A673 (cell line): Measurements from ENCODE around the gene PTHLH.

Experiments
- CTCF ChIP-seq: fragments of 300-800, 200-600 bp; sonication (generic); conservative IDR thresholded peaks from 2 replicates; pipeline ENCODE4 v1.5.1; 2017; ENCODE audit warnings: low read depth, mild to moderate bottlenecking, antibody characterized with exemption, low read length, moderate library complexity, mixed read lengths
- EZH2 ChIP-seq: fragments of 200-600 bp; sonication (generic); IDR thresholded peaks from 2 replicates; pipeline ENCODE4 v1.6.1; 2017; ENCODE audit warnings: borderline replicate concordance, low read depth, mild to moderate bottlenecking, mixed read lengths, antibody characterized with exemption, low read length; ENCODE audit not compliant: poor library complexity, severe bottlenecking

DNA sequence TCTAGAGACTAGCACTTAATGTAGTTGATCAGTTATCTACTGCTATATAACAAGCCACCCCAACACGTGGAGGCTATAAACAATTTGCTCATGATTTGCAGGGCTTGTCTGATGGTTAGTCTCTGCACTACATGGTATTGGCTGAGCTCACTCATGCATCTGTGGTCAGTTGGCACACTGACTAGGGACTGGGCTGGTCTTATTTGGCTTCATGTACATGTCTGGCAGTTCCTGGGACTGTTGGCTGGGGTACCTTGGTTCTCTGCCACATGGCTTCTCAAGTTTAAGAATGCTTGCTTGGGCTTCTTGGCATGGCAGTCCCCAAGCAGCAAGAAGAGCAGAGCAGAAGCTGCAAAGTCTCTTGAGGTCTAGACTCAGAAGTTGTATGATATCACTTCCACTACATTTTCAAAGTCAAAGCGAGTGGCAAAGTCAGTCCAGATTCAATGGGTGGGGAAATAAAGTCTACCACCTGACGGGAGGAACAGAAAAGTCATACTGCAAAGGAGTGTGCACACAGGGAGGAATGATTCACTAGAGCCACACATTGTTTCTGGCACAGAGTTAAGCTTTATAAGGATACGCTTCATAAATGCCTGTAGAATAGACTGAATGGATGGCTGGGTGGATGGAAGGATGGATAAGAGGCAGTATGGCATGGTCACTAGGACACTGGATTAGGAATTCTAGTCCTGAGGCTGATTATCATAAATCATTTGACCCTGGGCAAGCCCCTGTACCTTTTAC, 44.8 kb upstream of the PTHLH start:
- no peak for TF ChIP-seq CTCF
- TF ChIP-seq EZH2, result no peak
